IMR-90 (cell line): ENCODE measurements around the gene WWC1. TPM values are rescaled to one million over a fixed set of nuclear protein-coding genes. Genes with fewer than 3 reads are reported as not detected.

Source experiments
- ATAC-seq: fragments of 200-7000 bp; cut with Tn5 transposase; 2 replicates; pipeline ENCODE4 v1.9.1; 2020; ENCODE audit warnings: low read depth, mild to moderate bottlenecking, moderate library complexity
- BruUV-seq: library from RNA; stranded (reverse); fragments of 400-500 nt; replicated peaks from 2 replicates; lab custom pipeline; 2021; lab: Mats Ljungman, UMichigan
- CTCF ChIA-PET: fragments of 300-600 bp; formaldehyde crosslinking; extraction: SDS; loops from one replicate; lab custom pipeline; 2021; ENCODE audit warnings: antibody characterized with exemption; lab: Yijun Ruan, JAX
- POLR2A ChIA-PET: fragments of 300-600 bp; sonication (Branson Sonifier 250); formaldehyde crosslinking; loops from one replicate; lab custom pipeline; 2022; ENCODE audit warnings: antibody characterized with exemption; ENCODE audit not compliant: unreplicated experiment; lab: Charles Lee
- DNase-seq: peaks from one replicate; pipeline ENCODE4 v3.0.0; 2013
- H2AFZ ChIP-seq: replicated peaks from 2 replicates; pipeline ENCODE3; 2013; ENCODE audit warnings: low read length, mild to moderate bottlenecking; ENCODE audit not compliant: poor library complexity
- H2AK5ac ChIP-seq: 2 replicates; pipeline ENCODE4 v1.6.1; 2013; ENCODE audit warnings: low read depth, low read length, inconsistent platforms
- H2AK9ac ChIP-seq: replicated peaks from 2 replicates; pipeline ENCODE3; 2013; ENCODE audit warnings: mild to moderate bottlenecking, low read depth, low read length, moderate library complexity; ENCODE audit not compliant: poor library complexity
- H2BK120ac ChIP-seq: 2 replicates; pipeline ENCODE4 v1.6.1; 2013; ENCODE audit warnings: low read depth, low read length, inconsistent platforms
- H2BK15ac ChIP-seq: 3 replicates; pipeline ENCODE4 v1.6.1; 2013; ENCODE audit warnings: low read depth, low read length, inconsistent platforms
- H2BK20ac ChIP-seq: 2 replicates; pipeline ENCODE4 v1.6.1; 2013; ENCODE audit warnings: low read depth, mild to moderate bottlenecking, inconsistent platforms, low read length, moderate library complexity
- H2BK5ac ChIP-seq: 2 replicates; pipeline ENCODE4 v1.6.1; 2013; ENCODE audit warnings: mild to moderate bottlenecking, low read depth, low read length, inconsistent platforms; ENCODE audit not compliant: poor library complexity, severe bottlenecking
- H3K14ac ChIP-seq: replicated peaks from 2 replicates; pipeline ENCODE4 v1.6.1; 2013; ENCODE audit warnings: low read depth, low read length, inconsistent platforms
- H3K18ac ChIP-seq: 2 replicates; pipeline ENCODE4 v1.6.1; 2013; ENCODE audit warnings: low read depth, low read length, control low read depth
- H3K23ac ChIP-seq: 2 replicates; pipeline ENCODE4 v1.6.1; 2013; ENCODE audit warnings: low read depth, low read length, inconsistent platforms
- H3K27ac ChIP-seq: 2 replicates; pipeline ENCODE4 v1.5.1; 2013; ENCODE audit warnings: mild to moderate bottlenecking, control low read depth, low read length; ENCODE audit not compliant: insufficient read depth
- H3K27me3 ChIP-seq: 2 replicates; pipeline ENCODE4 v1.6.1; 2013; ENCODE audit warnings: low read length; ENCODE audit not compliant: control insufficient read depth, insufficient read depth
- H3K36me3 ChIP-seq: 2 replicates; pipeline ENCODE4 v1.6.1; 2013; ENCODE audit warnings: low read length, mixed read lengths; ENCODE audit not compliant: control insufficient read depth, insufficient read depth
- H3K4ac ChIP-seq: 2 replicates; pipeline ENCODE4 v1.6.1; 2013; ENCODE audit warnings: low read depth, low read length, inconsistent platforms
- H3K4me1 ChIP-seq: 2 replicates; pipeline ENCODE4 v1.6.1; 2013; ENCODE audit warnings: low read length, mixed read lengths; ENCODE audit not compliant: control insufficient read depth, insufficient read depth
- H3K4me2 ChIP-seq: 2 replicates; pipeline ENCODE4 v1.6.1; 2013; ENCODE audit warnings: low read depth, mild to moderate bottlenecking, control low read depth, low read length, moderate library complexity
- H3K4me3 ChIP-seq: 2 replicates; pipeline ENCODE4 v1.5.1; 2013; ENCODE audit warnings: low read depth, mild to moderate bottlenecking, control low read depth, low read length, moderate library complexity; ENCODE audit not compliant: insufficient read depth
- H3K56ac ChIP-seq: 2 replicates; pipeline ENCODE4 v1.6.1; 2013; ENCODE audit warnings: low read length, inconsistent platforms; ENCODE audit not compliant: insufficient read depth; ENCODE audit errors: extremely low read depth
- H3K79me1 ChIP-seq, 2 experiments: 2 replicates each; pipeline ENCODE4 v1.6.1; 2013; ENCODE audit warnings: low read length in 2 of 2, inconsistent platforms in 1 of 2, low read depth in 1 of 2
- H3K9ac ChIP-seq: 2 replicates; pipeline ENCODE4 v1.6.1; 2013; ENCODE audit warnings: low read depth, low read length, control low read depth
- H3K9me1 ChIP-seq: 2 replicates; pipeline ENCODE4 v1.6.1; 2013; ENCODE audit warnings: low read length, inconsistent platforms; ENCODE audit not compliant: insufficient read depth
- H3K9me3 ChIP-seq: 2 replicates; pipeline ENCODE4 v1.6.1; 2013; ENCODE audit warnings: low read length; ENCODE audit not compliant: control insufficient read depth, insufficient read depth
- H4K20me1 ChIP-seq: 2 replicates; pipeline ENCODE4 v1.6.1; 2013; ENCODE audit warnings: low read length, inconsistent platforms; ENCODE audit not compliant: insufficient read depth
- H4K5ac ChIP-seq: 2 replicates; pipeline ENCODE4 v1.6.1; 2013; ENCODE audit warnings: mild to moderate bottlenecking, low read depth, low read length, control low read depth
- H4K8ac ChIP-seq, 2 experiments: 2 replicates each; pipeline ENCODE4 v1.6.1; 2013; ENCODE audit warnings: low read depth in 2 of 2, low read length in 2 of 2, control low read depth in 1 of 2, inconsistent platforms in 1 of 2
- H4K91ac ChIP-seq: 2 replicates; pipeline ENCODE4 v1.6.1; 2013; ENCODE audit warnings: low read depth, low read length, inconsistent platforms; ENCODE audit not compliant: insufficient read depth
- ELK1 ChIP-seq: fragments of 150-350 bp; IDR thresholded peaks from 2 replicates; pipeline ENCODE4 v1.6.1; 2016; ENCODE audit warnings: low read depth, mild to moderate bottlenecking, low read length, moderate library complexity, borderline replicate concordance
- MAZ ChIP-seq: IDR thresholded peaks from 2 replicates; pipeline ENCODE4 v1.6.1; 2012; ENCODE audit warnings: low read depth, mild to moderate bottlenecking, low read length, improper control_type of control experiment, moderate library complexity, borderline replicate concordance
- POLR2A ChIP-seq: IDR thresholded peaks from 2 replicates; pipeline ENCODE4 v1.6.1; 2012; ENCODE audit warnings: mild to moderate bottlenecking, low read depth, low read length
- WGBS, 2 experiments: methylation state at CpG; one replicate each; pipeline versions ENCODE4 v1.1.5 to v1.1.7; 2013; ENCODE audit warnings: missing lambda C conversion rate in 2 of 2; ENCODE audit not compliant: insufficient read length in 1 of 2; ENCODE audit errors: extremely low coverage in 2 of 2; 5-methylcytosine and 5-hydroxymethylcytosine counted together
- dilution Hi-C: fragments of 300-500 bp; cut with HindIII; formaldehyde crosslinking; loops from one replicate; pipeline ENCODE4 v1.14.3; 2018; ENCODE audit warnings: low sequenced_read_pairs; ENCODE audit not compliant: unreplicated experiment
- in situ Hi-C: fragments of 300-500 bp; cut with MboI; formaldehyde crosslinking; loops from 3 replicates; pipeline ENCODE4 v1.14.3; 2019; ENCODE audit warnings: low sequenced_read_pairs, inconsistent platforms, mixed read lengths
- intact Hi-C: fragments of 100-400 bp; cut with micrococcal nuclease; formaldehyde crosslinking; loops from 2 replicates; pipeline ENCODE4 v1.10.0; 2022
- polyA plus RNA-seq, 3 experiments: library from polyadenylated mRNA; depleted of rRNA; stranded (reverse); fragments of >200 nt; gene quantifications; 2 replicates each; pipeline ENCODE4 v1.2.3, GENCODE V29; 2012; ENCODE audit warnings: low replicate concordance in 1 of 3
- total RNA-seq: library from RNA; depleted of rRNA; stranded (reverse); fragments of >200 nt; gene quantifications from 2 replicates; pipeline ENCODE4 v1.2.3, GENCODE V29; 2012

The WWC1 gene
- total and polyA plus RNA-seq, 2 of the 4 experiments (the other 2 are of a cell fraction), result 9.1 to 10.3 TPM

DNA sequence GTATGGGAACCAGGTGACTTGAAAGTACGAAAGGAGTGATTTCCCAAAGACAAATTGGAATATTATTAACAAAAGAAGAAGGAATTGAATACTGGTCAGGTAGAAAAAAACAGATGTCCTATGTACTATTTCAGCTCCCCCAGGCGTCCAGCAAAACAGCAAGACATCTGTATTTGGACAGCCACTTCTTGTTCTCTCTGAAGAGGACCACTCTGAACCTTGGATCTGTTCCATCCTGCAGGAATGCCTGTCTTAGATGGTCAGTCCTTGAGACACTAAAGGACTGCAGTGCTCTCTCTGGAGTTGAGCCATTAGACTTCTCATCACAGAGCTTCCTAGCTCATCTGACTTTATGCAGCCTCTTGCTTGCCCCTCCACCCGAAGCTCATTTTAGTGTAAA is 120.4 kb downstream of the WWC1 start (continued):
- TF ChIP-seq ELK1 (no peak), MAZ (no peak)

DNA sequence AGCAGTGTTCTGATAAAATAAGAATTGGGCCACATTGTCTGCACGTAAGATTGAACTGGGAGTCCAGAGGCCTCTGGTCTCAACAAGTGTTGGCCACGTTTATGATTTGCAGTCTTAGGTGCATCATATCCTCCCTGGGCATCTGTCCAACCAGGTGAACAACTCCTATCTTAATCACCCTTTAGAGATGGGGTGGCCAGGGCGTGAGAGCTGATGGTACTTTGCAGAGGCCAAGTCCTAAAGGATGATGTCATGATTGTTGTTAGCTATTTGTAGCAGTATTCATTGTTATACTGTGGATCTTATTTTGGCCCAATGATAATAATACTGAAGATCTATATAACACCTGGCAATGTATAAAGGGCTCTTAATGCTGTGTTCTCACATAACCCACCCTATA is 121.6 kb downstream of the WWC1 start:
- POLR2A ChIA-PET, result no interaction called here
- DNase-seq (no peak), ATAC-seq (no peak)
- Histone ChIP-seq H3K4me1 (peaks cover 12% of the 10 kb centered on the region), H3K27ac (no peak overlapping the region), H4K91ac (no peak overlapping the region), H3K9me3 (no peaks in the 10 kb centered on the region), H2BK15ac (no peak overlapping the region), H3K9me1 (peaks cover 7% of the 10 kb centered on the region; the same call in 1 of the 2 replicates), H3K4me2 (no peak overlapping the region), H2BK120ac (no peak overlapping the region), H3K9ac (no peak overlapping the region), H3K14ac (no peak overlapping the region), H4K5ac (no peak overlapping the region), H2AK9ac (no peak overlapping the region), H2AK5ac (no peak overlapping the region), H4K20me1 (0 out of 2 replicates have a peak, but pooled peaks cover 4% of the 10 kb centered on the region), H3K36me3 (peaks cover 8% of the 10 kb centered on the region), H2AFZ (no peak overlapping the region), H2BK20ac (no peak overlapping the region), H2BK5ac (no peak overlapping the region), H4K8ac (no peak overlapping the region), H3K56ac (no peak overlapping the region), H3K4ac (no peak overlapping the region), H3K4me3 (no peak overlapping the region), H3K23ac (no peak overlapping the region), H3K27me3 (no peaks in the 10 kb centered on the region), H3K18ac (no peak overlapping the region), H3K79me1 (no peaks in the 10 kb centered on the region)
- BruUV-seq, result no TSS peak
- dilution Hi-C loops (no loop called here), intact Hi-C loops (no loop called here), in situ Hi-C loops (no loop called here)
- 100% methylated on average over 1 of the region's 3 CpGs; no CpG with 5 or more reads in 1 of the 2 experiments for WGBS, 2 experiments
- CTCF ChIA-PET, result no interaction called here
- no peak for TF ChIP-seq POLR2A
